Thyroid gland (tissue), 4 donors: Measurements from ENCODE around the gene TRAK2.

Source experiments
- POLR2A ChIP-seq, 2 donors: fragments of 450-650 bp; IDR thresholded peaks; one replicate each; pipeline ENCODE4 v1.6.1; 2017; ENCODE audit warnings: antibody characterized with exemption in 2 of 2, mild to moderate bottlenecking in 2 of 2, moderate library complexity in 1 of 2
- TF ChIP-seq, protein P1 (sequence below), 6 experiments: fragments of 200-600 bp in 3 of 6; fragments of 450-650 bp in 3 of 6; sonication (generic) in 3 of 6; IDR thresholded peaks; one replicate each; pipeline ENCODE4 v1.5.1; 2016 to 2019; ENCODE audit warnings: antibody characterized with exemption in 6 of 6, mild to moderate bottlenecking in 2 of 6, inconsistent platforms in 1 of 6, moderate library complexity in 1 of 6

DNA sequence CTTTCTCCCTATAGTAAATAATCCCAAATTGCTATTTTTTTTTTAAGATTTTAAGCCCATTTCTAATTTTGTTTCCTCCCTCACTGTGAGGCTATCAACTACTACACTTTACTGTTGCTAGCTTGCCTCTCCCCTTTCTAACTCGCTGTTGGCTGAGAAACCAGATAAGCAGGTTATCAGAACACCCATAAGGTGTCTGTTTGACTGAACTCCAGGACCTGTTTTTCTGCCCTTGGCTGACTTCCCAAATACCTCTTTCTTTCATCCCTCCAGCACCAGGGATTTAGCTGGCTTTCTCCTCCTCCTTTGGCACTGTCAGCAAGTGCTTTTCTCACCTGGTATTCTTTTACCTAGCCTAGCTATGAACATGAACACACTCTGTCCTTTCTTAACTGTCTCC, 11.1 kb downstream of the TRAK2 start:
- TF ChIP-seq, protein P1, sequence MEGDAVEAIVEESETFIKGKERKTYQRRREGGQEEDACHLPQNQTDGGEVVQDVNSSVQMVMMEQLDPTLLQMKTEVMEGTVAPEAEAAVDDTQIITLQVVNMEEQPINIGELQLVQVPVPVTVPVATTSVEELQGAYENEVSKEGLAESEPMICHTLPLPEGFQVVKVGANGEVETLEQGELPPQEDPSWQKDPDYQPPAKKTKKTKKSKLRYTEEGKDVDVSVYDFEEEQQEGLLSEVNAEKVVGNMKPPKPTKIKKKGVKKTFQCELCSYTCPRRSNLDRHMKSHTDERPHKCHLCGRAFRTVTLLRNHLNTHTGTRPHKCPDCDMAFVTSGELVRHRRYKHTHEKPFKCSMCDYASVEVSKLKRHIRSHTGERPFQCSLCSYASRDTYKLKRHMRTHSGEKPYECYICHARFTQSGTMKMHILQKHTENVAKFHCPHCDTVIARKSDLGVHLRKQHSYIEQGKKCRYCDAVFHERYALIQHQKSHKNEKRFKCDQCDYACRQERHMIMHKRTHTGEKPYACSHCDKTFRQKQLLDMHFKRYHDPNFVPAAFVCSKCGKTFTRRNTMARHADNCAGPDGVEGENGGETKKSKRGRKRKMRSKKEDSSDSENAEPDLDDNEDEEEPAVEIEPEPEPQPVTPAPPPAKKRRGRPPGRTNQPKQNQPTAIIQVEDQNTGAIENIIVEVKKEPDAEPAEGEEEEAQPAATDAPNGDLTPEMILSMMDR (IDR thresholded peaks at IDR 0.05), result no peak
- no peak for TF ChIP-seq POLR2A (IDR thresholded peaks at IDR 0.05)
